ENCODE measurements around the gene ADGRD1. TPM values are rescaled to one million over a fixed set of nuclear protein-coding genes. Genes with fewer than 3 reads are reported as not detected.

ADGRD1 gene
- total and polyA plus RNA-seq, 2 of the 8 experiments (the other 6 are each of a cell fraction or from before 2014, with no cell fraction given): 0.36 to 0.48 TPM

DNA sequence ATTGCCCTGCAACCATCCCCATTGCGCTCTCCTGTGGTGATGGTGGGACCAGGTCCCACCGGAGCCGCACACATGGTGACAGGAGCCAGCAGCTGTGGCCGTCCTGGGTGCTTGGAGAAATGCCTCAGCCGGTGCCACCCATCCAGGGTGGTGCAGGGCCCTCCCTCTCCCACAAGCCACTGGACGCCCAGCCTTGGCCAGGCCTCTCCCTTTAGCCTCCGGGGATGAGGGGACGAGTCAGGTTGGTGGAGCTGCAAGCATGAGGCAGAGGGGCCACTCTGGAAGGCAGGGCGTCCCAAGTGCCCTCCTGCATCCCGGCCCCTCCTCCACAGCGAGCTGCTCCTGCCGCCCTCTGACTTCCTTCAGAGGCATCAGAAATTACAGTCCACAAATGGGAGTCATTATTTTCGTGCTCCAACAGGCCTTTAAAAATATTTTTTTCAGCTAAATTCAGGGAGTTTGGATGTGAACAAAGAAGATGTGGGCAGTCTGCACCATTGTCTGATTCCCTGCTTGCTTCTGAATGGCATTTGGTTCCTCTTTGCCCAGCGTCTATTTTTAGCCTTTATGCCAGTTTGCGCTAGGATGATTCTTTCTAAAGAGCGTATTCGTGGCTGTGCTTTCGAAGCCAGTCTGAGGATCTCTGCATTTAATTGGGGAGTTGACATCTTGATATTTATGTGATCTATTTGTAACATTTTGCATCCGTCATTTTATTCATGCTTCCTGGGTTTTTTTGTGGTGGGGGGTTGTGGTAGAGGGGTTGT is 189.4 kb downstream of the ADGRD1 start (continued):
- no peak for TF ChIP-seq JUND (IDR thresholded peaks at IDR 0.05; ENCODE audit: low read length)
- TF ChIP-seq E2F6 (IDR thresholded peaks at IDR 0.05): no peak
- no peak for TF ChIP-seq CTBP2 (IDR thresholded peaks at IDR 0.05; ENCODE audit: borderline replicate concordance, insufficient read depth, insufficient read length, low read length)
- TF ChIP-seq HDAC6 (IDR thresholded peaks at IDR 0.05; ENCODE audit: low read depth, low read length): no peak
- TF ChIP-seq BACH1 (IDR thresholded peaks at IDR 0.05; ENCODE audit: low read length): no peak

Data from H1 (cell line).